DOHH2 (cell line): Measurements from ENCODE around the gene MYOZ1.
A peak's percentile ranks its signal among the peaks of the same experiment; 100 is the strongest.

Experiments
- H3F3A ChIP-seq: fragments of 200-600 bp; sonication (generic), shearing (Covaris generic); 2 replicates; pipeline ENCODE4 v1.6.0; 2016; ENCODE audit warnings: antibody characterized with exemption, mild to moderate bottlenecking; ENCODE audit not compliant: control insufficient read depth, insufficient read depth
- H3K27ac ChIP-seq: fragments of 200-600 bp; sonication (generic); 2 replicates; pipeline ENCODE4 v1.5.1; 2014; ENCODE audit warnings: low read depth, mild to moderate bottlenecking, low read length, moderate library complexity
- H3K27me3 ChIP-seq: fragments of 200-600 bp; sonication (generic); 2 replicates; pipeline ENCODE4 v1.6.1; 2014; ENCODE audit warnings: mild to moderate bottlenecking, low read length, mixed read lengths; ENCODE audit not compliant: control insufficient read depth
- H3K36me3 ChIP-seq: fragments of 200-600 bp; sonication (generic); 2 replicates; pipeline ENCODE4 v1.6.1; 2014; ENCODE audit warnings: mild to moderate bottlenecking, low read length, moderate library complexity, mixed read lengths; ENCODE audit not compliant: control insufficient read depth
- H3K4me1 ChIP-seq: fragments of 200-600 bp; sonication (generic); 2 replicates; pipeline ENCODE4 v1.6.1; 2014; ENCODE audit warnings: mild to moderate bottlenecking, low read length, mixed read lengths; ENCODE audit not compliant: control insufficient read depth
- H3K4me2 ChIP-seq: fragments of 200-600 bp; sonication (generic); 2 replicates; pipeline ENCODE4 v1.6.0; 2014; ENCODE audit warnings: mild to moderate bottlenecking, low read length, moderate library complexity
- H3K4me3 ChIP-seq: fragments of 200-600 bp; sonication (generic); 2 replicates; pipeline ENCODE4 v1.5.1; 2014; ENCODE audit warnings: mild to moderate bottlenecking, low read length, mixed read lengths
- H3K79me2 ChIP-seq: fragments of 200-600 bp; sonication (generic); 2 replicates; pipeline ENCODE4 v1.6.1; 2014; ENCODE audit warnings: mild to moderate bottlenecking, low read length, mixed read lengths; ENCODE audit not compliant: control insufficient read depth
- H3K9me2 ChIP-seq: fragments of 200-600 bp; sonication (generic); replicated peaks from 2 replicates; pipeline ENCODE4 v1.6.1; 2014; ENCODE audit warnings: mild to moderate bottlenecking, low read length, mixed read lengths; ENCODE audit not compliant: control insufficient read depth
- H3K9me3 ChIP-seq: fragments of 200-600 bp; sonication (generic); 2 replicates; pipeline ENCODE4 v1.6.1; 2014; ENCODE audit warnings: antibody characterized with exemption, low read length, mixed read lengths; ENCODE audit not compliant: control insufficient read depth, insufficient read depth
- H4K20me1 ChIP-seq: fragments of 200-600 bp; sonication (generic); 2 replicates; pipeline ENCODE4 v1.6.0; 2014; ENCODE audit warnings: low read depth, mild to moderate bottlenecking, antibody characterized with exemption, low read length, moderate library complexity; ENCODE audit not compliant: control insufficient read depth, insufficient read depth
- CTCF ChIP-seq: fragments of 200-600 bp; sonication (generic); IDR thresholded peaks from one replicate; pipeline ENCODE4 v1.5.1; 2014; ENCODE audit warnings: antibody characterized with exemption, mild to moderate bottlenecking, low read depth, low read length; ENCODE audit not compliant: poor library complexity, severe bottlenecking
- EZH2phosphoT487 ChIP-seq: fragments of 200-600 bp; sonication (generic); IDR thresholded peaks from 2 replicates; pipeline ENCODE4 v1.6.1; 2017; ENCODE audit warnings: borderline replicate concordance, mild to moderate bottlenecking, antibody characterized with exemption, low read length, moderate library complexity, mixed read lengths

MYOZ1 gene

GRCh38 chr10:73645251-73645650 lies 4.0 kb upstream of the MYOZ1 start:
- Histone ChIP-seq H3K27ac (no peak overlapping the region), H3K27me3 (peaks cover 6% of the 10 kb centered on the region; the same call in 1 of the 2 replicates), H3K79me2 (no peaks in the 10 kb centered on the region), H3K9me2 (no peaks in the 10 kb centered on the region), H3K36me3 (no peaks in the 10 kb centered on the region), H3K4me2 (no peak overlapping the region), H3F3A (no peaks in the 10 kb centered on the region), H3K4me1 (peaks cover 25% of the 10 kb centered on the region), H4K20me1 (no peaks in the 10 kb centered on the region), H3K9me3 (no peaks in the 10 kb centered on the region), H3K4me3 (no peak overlapping the region)
- TF ChIP-seq EZH2phosphoT487 (no peak), CTCF (no peak)

GRCh38 chr10:73644767-73645166 lies 3.5 kb upstream of the MYOZ1 start:
- H3K36me3 ChIP-seq = no peaks in the 10 kb centered on the region
- no peaks in the 10 kb centered on the region for H3K9me2 ChIP-seq
- H4K20me1 ChIP-seq = no peaks in the 10 kb centered on the region
- H3K4me1 ChIP-seq = peaks cover 22% of the 10 kb centered on the region
- H3K79me2 ChIP-seq = no peaks in the 10 kb centered on the region
- no peak overlapping the region for H3K4me3 ChIP-seq
- H3F3A ChIP-seq = no peaks in the 10 kb centered on the region
- H3K27ac ChIP-seq = no peak overlapping the region
- H3K4me2 ChIP-seq = no peak overlapping the region
- peaks cover 6% of the 10 kb centered on the region; the same call in 1 of the 2 replicates for H3K27me3 ChIP-seq
- TF ChIP-seq CTCF (no peak), EZH2phosphoT487 (no peak)
- H3K9me3 ChIP-seq = no peaks in the 10 kb centered on the region

GRCh38 chr10:73644015-73644743 lies 2.9 kb upstream of the MYOZ1 start:
- Histone ChIP-seq H3K27ac (no peak overlapping the region), H4K20me1 (no peaks in the 10 kb centered on the region), H3K79me2 (no peaks in the 10 kb centered on the region), H3K4me2 (peak overlapping the region; percentile 38), H3K9me3 (no peaks in the 10 kb centered on the region), H3K9me2 (no peaks in the 10 kb centered on the region), H3K36me3 (no peaks in the 10 kb centered on the region), H3K4me1 (peaks cover 22% of the 10 kb centered on the region), H3K4me3 (no peak overlapping the region), H3F3A (no peaks in the 10 kb centered on the region), H3K27me3 (peaks cover 6% of the 10 kb centered on the region; the same call in 1 of the 2 replicates)
- TF ChIP-seq EZH2phosphoT487 (no peak), CTCF (peak; percentile 88)
